Endothelial cell of umbilical vein (primary cell): ENCODE data around the gene KDM4B.

Experiments
- CTCF ChIP-seq, 2 donors: IDR thresholded peaks; 1 replicate in 1 of 2; 2 replicates in 1 of 2; pipeline ENCODE4 v1.5.1; 2011; ENCODE audit warnings: low read length in 2 of 2, mild to moderate bottlenecking in 2 of 2, moderate library complexity in 2 of 2, control low read depth in 1 of 2, inconsistent platforms in 1 of 2, low read depth in 1 of 2; ENCODE audit not compliant: insufficient read depth in 1 of 2; ENCODE audit errors: extremely low read depth in 1 of 2
- EZH2 ChIP-seq: IDR thresholded peaks from 2 replicates; pipeline ENCODE4 v1.6.1; 2012; ENCODE audit warnings: borderline replicate concordance, low read depth, mild to moderate bottlenecking, moderate library complexity, low read length, inconsistent platforms; ENCODE audit not compliant: severe bottlenecking
- FOS ChIP-seq: IDR thresholded peaks from 2 replicates; pipeline ENCODE4 v1.6.1; 2011; ENCODE audit warnings: mild to moderate bottlenecking, low read length, moderate library complexity, borderline replicate concordance; ENCODE audit not compliant: insufficient read depth
- GATA2 ChIP-seq: IDR thresholded peaks from 2 replicates; pipeline ENCODE4 v1.7.0; 2011; ENCODE audit warnings: low read depth, mild to moderate bottlenecking, moderate library complexity, mixed read lengths, low read length; ENCODE audit not compliant: insufficient read length, insufficient read depth
- JUN ChIP-seq: IDR thresholded peaks from 2 replicates; pipeline ENCODE4 v1.6.1; 2011; ENCODE audit warnings: borderline replicate concordance, low read depth; ENCODE audit not compliant: insufficient read length, insufficient read depth
- MAX ChIP-seq: IDR thresholded peaks from 2 replicates; pipeline ENCODE4 v1.6.1; 2011; ENCODE audit not compliant: insufficient read depth, insufficient read length
- MYC ChIP-seq: IDR thresholded peaks from one replicate; pipeline ENCODE4 v1.6.1; 2011; ENCODE audit warnings: mild to moderate bottlenecking, low read depth, low read length
- POLR2A ChIP-seq: IDR thresholded peaks from 2 replicates; pipeline ENCODE4 v1.6.1; 2012; ENCODE audit warnings: low read depth, mild to moderate bottlenecking, control low read depth, low read length
- POLR2AphosphoS5 ChIP-seq: IDR thresholded peaks from 2 replicates; pipeline ENCODE4 v1.6.1; 2012; ENCODE audit warnings: low read depth, mild to moderate bottlenecking, control low read depth, low read length, moderate library complexity; ENCODE audit not compliant: insufficient read depth

GRCh38 chr19:5030136-5030820 lies 61.4 kb downstream of the KDM4B start:
- no peak for TF ChIP-seq EZH2
- TF ChIP-seq POLR2A = no peak
- no peak for TF ChIP-seq GATA2
- no peak for TF ChIP-seq CTCF (IDR thresholded peaks at IDR 0.05; ENCODE audit: extremely low read depth in 1 of 2, insufficient read depth in 1 of 2, low read depth in 1 of 2, low read length in 2 of 2)
- TF ChIP-seq MYC = no peak
- TF ChIP-seq POLR2AphosphoS5 = no peak
- no peak for TF ChIP-seq MAX
- no peak for TF ChIP-seq JUN
- TF ChIP-seq FOS = no peak
